Panc1 (cell line): Measurements from ENCODE around the gene PTPRA. TPM values are rescaled to one million over a fixed set of nuclear protein-coding genes. Genes with fewer than 3 reads are reported as not detected.
"Not testable (repeated sequence)": the region's sequence is repeated elsewhere in the genome, so short reads cannot be mapped to it uniquely, and the experiment has no call there.

Experiments used
- ATAC-seq: fragments of 200-7000 bp; cut with Tn5 transposase; 2 replicates; pipeline ENCODE4 v1.9.1; 2020; ENCODE audit warnings: mild to moderate bottlenecking, moderate library complexity
- BruUV-seq: library from RNA; stranded (reverse); fragments of 400-500 nt; replicated peaks from 2 replicates; lab custom pipeline; 2021; lab: Mats Ljungman, UMichigan
- CTCF ChIA-PET: fragments of 300-600 bp; sonication (Branson Sonifier 250); formaldehyde crosslinking; loops from one replicate; lab custom pipeline; 2022; ENCODE audit warnings: antibody characterized with exemption; lab: Charles Lee
- POLR2A ChIA-PET: fragments of 300-600 bp; sonication (Branson Sonifier 250); formaldehyde crosslinking; loops from one replicate; lab custom pipeline; 2022; ENCODE audit warnings: antibody characterized with exemption; lab: Charles Lee
- DNase-seq: peaks from one replicate; pipeline ENCODE4 v3.0.0-alpha.2; 2010; ENCODE audit warnings: low read depth, low spot score
- H3K27ac ChIP-seq: 2 replicates; pipeline ENCODE4 v1.5.1; 2011; ENCODE audit warnings: mild to moderate bottlenecking, low read length, inconsistent platforms
- H3K27me3 ChIP-seq: fragments of 200-500 bp; sonication (Bioruptor generic); 2 replicates; pipeline ENCODE4 v1.6.0; 2014; ENCODE audit warnings: low read length, inconsistent platforms; ENCODE audit not compliant: control insufficient read depth, insufficient read depth
- H3K36me3 ChIP-seq: fragments of 200-500 bp; sonication (Bioruptor generic); 2 replicates; pipeline ENCODE4 v1.5.1; 2014; ENCODE audit warnings: inconsistent platforms, mild to moderate bottlenecking, low read length, moderate library complexity; ENCODE audit not compliant: control insufficient read depth, insufficient read depth
- H3K4me1 ChIP-seq: 2 replicates; pipeline ENCODE4 v1.5.1; 2011; ENCODE audit warnings: inconsistent platforms, mild to moderate bottlenecking, low read length, moderate library complexity; ENCODE audit not compliant: control insufficient read depth, insufficient read depth
- H3K4me3 ChIP-seq, 2 experiments: 2 replicates each; pipeline ENCODE4 v1.5.1; 2011 to 2012; ENCODE audit warnings: low read depth in 2 of 2, low read length in 2 of 2, mild to moderate bottlenecking in 2 of 2, inconsistent platforms in 1 of 2, moderate library complexity in 1 of 2
- H3K9me3 ChIP-seq: fragments of 200-500 bp; sonication (Bioruptor generic); 2 replicates; pipeline ENCODE4 v1.5.1; 2014; ENCODE audit warnings: low read depth, mild to moderate bottlenecking, inconsistent platforms, low read length, moderate library complexity; ENCODE audit not compliant: control insufficient read depth, insufficient read depth
- POLR2AphosphoS5 ChIP-seq: IDR thresholded peaks from 2 replicates; pipeline ENCODE4 v1.6.1; 2012; ENCODE audit warnings: mild to moderate bottlenecking, low read depth, low read length, moderate library complexity
- SIN3A ChIP-seq: IDR thresholded peaks from 2 replicates; pipeline ENCODE4 v1.6.1; 2012; ENCODE audit warnings: low read depth, mild to moderate bottlenecking, low read length, moderate library complexity, borderline replicate concordance; ENCODE audit not compliant: insufficient read depth
- TCF7L2 ChIP-seq: IDR thresholded peaks from 2 replicates; pipeline ENCODE4 v1.6.1; 2011; ENCODE audit warnings: mild to moderate bottlenecking, low read depth, low read length, inconsistent platforms
- in situ Hi-C: cut with HindIII; loops from 2 replicates; pipeline ENCODE4 v1.10.0; 2016; ENCODE audit warnings: low sequenced_read_pairs, low pct_unique_long_range_greater_than_20kb
- intact Hi-C: fragments of 100-400 bp; cut with micrococcal nuclease; formaldehyde crosslinking; loops from one replicate; pipeline ENCODE4 v1.10.0; 2022; ENCODE audit not compliant: unreplicated experiment
- total RNA-seq: library from RNA; stranded (reverse); gene quantifications from one replicate; pipeline ENCODE4 v1.2.1, GENCODE V29; 2021; ENCODE audit not compliant: unreplicated experiment
- TF ChIP-seq, protein P1 (sequence below): fragments of 450-650 bp; IDR thresholded peaks from 2 replicates; pipeline ENCODE4 v1.5.1; 2017; ENCODE audit warnings: mild to moderate bottlenecking
- TF ChIP-seq, protein P2 (sequence below), 2 experiments: IDR thresholded peaks; 2 replicates each; pipeline ENCODE4 v1.6.1; 2011 to 2012; ENCODE audit warnings: low read depth in 2 of 2, control low read depth in 1 of 2, low read length in 1 of 2, mild to moderate bottlenecking in 1 of 2, moderate library complexity in 1 of 2; ENCODE audit not compliant: insufficient read depth in 1 of 2

Gene PTPRA
- total RNA-seq, 1 experiment from 2014 or later: 56.6 TPM

DNA sequence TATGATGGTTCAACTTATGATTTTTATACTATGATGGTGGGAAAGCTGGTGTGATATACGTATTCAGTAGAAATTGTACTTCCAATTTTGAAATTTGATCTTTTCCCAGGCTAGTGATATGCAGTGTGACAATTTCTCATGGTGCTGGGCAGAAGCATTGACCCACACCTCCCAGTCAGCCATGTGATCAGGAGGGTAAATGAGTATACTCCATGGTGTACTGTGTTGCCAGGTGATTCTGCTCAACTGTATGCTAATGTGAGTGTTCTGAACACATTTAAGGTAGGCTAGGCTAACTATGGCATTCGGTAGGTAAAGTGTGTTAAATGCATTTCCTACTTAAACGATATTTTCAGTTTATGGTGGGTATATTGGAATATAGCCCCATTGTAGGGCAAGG lies 19.1 kb downstream of the PTPRA start:
- intact Hi-C loops: no loop called here
- ATAC-seq (no peak), DNase-seq (no peak)
- H3K27ac ChIP-seq: no peak overlapping the region
- POLR2A ChIA-PET: no interaction called here
- TF ChIP-seq, protein P1, sequence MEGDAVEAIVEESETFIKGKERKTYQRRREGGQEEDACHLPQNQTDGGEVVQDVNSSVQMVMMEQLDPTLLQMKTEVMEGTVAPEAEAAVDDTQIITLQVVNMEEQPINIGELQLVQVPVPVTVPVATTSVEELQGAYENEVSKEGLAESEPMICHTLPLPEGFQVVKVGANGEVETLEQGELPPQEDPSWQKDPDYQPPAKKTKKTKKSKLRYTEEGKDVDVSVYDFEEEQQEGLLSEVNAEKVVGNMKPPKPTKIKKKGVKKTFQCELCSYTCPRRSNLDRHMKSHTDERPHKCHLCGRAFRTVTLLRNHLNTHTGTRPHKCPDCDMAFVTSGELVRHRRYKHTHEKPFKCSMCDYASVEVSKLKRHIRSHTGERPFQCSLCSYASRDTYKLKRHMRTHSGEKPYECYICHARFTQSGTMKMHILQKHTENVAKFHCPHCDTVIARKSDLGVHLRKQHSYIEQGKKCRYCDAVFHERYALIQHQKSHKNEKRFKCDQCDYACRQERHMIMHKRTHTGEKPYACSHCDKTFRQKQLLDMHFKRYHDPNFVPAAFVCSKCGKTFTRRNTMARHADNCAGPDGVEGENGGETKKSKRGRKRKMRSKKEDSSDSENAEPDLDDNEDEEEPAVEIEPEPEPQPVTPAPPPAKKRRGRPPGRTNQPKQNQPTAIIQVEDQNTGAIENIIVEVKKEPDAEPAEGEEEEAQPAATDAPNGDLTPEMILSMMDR: no peak
- TF ChIP-seq POLR2AphosphoS5 (no peak), SIN3A (no peak), TCF7L2 (no peak)
- TF ChIP-seq, protein P2, sequence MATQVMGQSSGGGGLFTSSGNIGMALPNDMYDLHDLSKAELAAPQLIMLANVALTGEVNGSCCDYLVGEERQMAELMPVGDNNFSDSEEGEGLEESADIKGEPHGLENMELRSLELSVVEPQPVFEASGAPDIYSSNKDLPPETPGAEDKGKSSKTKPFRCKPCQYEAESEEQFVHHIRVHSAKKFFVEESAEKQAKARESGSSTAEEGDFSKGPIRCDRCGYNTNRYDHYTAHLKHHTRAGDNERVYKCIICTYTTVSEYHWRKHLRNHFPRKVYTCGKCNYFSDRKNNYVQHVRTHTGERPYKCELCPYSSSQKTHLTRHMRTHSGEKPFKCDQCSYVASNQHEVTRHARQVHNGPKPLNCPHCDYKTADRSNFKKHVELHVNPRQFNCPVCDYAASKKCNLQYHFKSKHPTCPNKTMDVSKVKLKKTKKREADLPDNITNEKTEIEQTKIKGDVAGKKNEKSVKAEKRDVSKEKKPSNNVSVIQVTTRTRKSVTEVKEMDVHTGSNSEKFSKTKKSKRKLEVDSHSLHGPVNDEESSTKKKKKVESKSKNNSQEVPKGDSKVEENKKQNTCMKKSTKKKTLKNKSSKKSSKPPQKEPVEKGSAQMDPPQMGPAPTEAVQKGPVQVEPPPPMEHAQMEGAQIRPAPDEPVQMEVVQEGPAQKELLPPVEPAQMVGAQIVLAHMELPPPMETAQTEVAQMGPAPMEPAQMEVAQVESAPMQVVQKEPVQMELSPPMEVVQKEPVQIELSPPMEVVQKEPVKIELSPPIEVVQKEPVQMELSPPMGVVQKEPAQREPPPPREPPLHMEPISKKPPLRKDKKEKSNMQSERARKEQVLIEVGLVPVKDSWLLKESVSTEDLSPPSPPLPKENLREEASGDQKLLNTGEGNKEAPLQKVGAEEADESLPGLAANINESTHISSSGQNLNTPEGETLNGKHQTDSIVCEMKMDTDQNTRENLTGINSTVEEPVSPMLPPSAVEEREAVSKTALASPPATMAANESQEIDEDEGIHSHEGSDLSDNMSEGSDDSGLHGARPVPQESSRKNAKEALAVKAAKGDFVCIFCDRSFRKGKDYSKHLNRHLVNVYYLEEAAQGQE (IDR thresholded peaks at IDR 0.05; ENCODE audit: insufficient read depth in 1 of 2, low read depth in 2 of 2, low read length in 1 of 2): no peak
- peaks cover 3% of the 10 kb centered on the region; the same call in 1 of the 2 replicates for H3K9me3 ChIP-seq
- in situ Hi-C loops: no loop called here
- CTCF ChIA-PET: no interaction called here
- H3K27me3 ChIP-seq: no peaks in the 10 kb centered on the region
- no peaks in the 10 kb centered on the region for H3K36me3 ChIP-seq
- no peaks in the 10 kb centered on the region for H3K4me1 ChIP-seq
- BruUV-seq: no TSS peak
- no peak overlapping the region for H3K4me3 ChIP-seq

DNA sequence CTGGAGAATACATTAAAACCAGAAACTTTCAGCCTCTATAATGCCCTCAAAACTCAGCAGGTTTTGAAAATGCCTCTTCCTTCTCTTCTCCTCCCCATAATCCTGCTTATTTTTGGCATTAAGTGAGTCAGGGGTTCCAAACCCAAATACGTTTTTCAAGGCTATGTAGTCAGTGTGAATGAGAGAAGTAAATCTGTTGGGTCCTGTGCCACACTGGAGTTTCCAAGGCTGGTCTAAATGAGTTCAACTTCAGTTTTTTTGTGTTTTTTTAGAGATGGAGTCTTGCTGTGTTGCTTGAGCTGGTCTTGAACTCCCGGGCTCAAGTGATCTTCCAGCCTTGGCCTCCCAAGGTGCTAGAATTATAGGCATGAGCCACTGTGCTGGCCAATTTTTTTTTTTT lies 20.9 kb downstream of the PTPRA start:
- no TSS peak for BruUV-seq
- no peak for ATAC-seq
- Histone ChIP-seq H3K27ac (no peak overlapping the region), H3K36me3 (no peaks in the 10 kb centered on the region), H3K4me1 (no peaks in the 10 kb centered on the region), H3K9me3 (peaks cover 3% of the 10 kb centered on the region; the same call in 1 of the 2 replicates), H3K4me3 (no peak overlapping the region), H3K27me3 (no peaks in the 10 kb centered on the region)
- in situ Hi-C loops: no loop called here
- no peak for DNase-seq
- POLR2A ChIA-PET: no interaction called here
- CTCF ChIA-PET: no interaction called here
- TF ChIP-seq, protein P2 (IDR thresholded peaks at IDR 0.05; ENCODE audit: insufficient read depth in 1 of 2, low read depth in 2 of 2, low read length in 1 of 2): no peak
- TF ChIP-seq TCF7L2: no peak
- TF ChIP-seq, protein P1: no peak
- TF ChIP-seq SIN3A: no peak
- no peak for TF ChIP-seq POLR2AphosphoS5
- intact Hi-C loops: no loop called here

DNA sequence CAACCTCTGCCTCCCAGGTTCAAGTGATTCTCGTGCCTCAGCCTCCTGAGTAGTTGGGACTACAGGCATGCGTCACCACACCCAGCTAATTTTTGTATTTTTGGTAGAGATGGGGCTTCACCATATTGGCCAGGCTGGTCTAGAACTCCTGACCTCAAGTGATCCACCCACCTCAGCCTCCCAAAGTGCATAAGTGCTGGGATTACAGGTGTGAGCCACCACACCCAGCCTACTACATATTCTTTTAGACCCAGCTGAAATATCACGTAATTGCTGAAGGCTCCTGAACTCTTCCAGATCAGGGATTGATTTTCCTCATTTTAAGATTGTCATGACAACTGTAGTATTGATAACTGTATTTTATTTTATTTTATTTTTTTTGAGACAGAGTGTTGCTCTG lies 21.9 kb downstream of the PTPRA start:
- POLR2A ChIA-PET, H3K27ac ChIP-seq, H3K36me3 ChIP-seq, H3K27me3 ChIP-seq, intact Hi-C loops, H3K4me1 ChIP-seq, ATAC-seq, CTCF ChIA-PET, BruUV-seq, in situ Hi-C loops, DNase-seq, H3K4me3 ChIP-seq, H3K9me3 ChIP-seq: not testable (repeated sequence)
